Fibroblast of lung (primary cell): ENCODE results near the gene ABCB8. TPM values are rescaled to one million over a fixed set of nuclear protein-coding genes. Genes with fewer than 3 reads are reported as not detected.

Source experiments
- DNase-seq, 2 donors: peaks; one replicate each; pipeline versions ENCODE4 v3.0.0 to v3.0.0-alpha.2; 2010; ENCODE audit warnings: low read depth in 2 of 2
- H2AFZ ChIP-seq: 2 replicates; pipeline ENCODE4 v1.5.1; 2012; ENCODE audit warnings: low read length, control low read depth, inconsistent platforms
- H3K27ac ChIP-seq: 2 replicates; pipeline ENCODE4 v1.5.1; 2011; ENCODE audit warnings: low read length, control low read depth; ENCODE audit not compliant: insufficient read depth
- H3K27me3 ChIP-seq: 2 replicates; pipeline ENCODE4 v1.5.1; 2011; ENCODE audit warnings: mild to moderate bottlenecking, low read length; ENCODE audit not compliant: control insufficient read depth, insufficient read depth
- H3K36me3 ChIP-seq: 2 replicates; pipeline ENCODE4 v1.5.1; 2011; ENCODE audit warnings: low read length; ENCODE audit not compliant: control insufficient read depth, insufficient read depth
- H3K4me1 ChIP-seq: 2 replicates; pipeline ENCODE4 v1.5.1; 2011; ENCODE audit warnings: low read length; ENCODE audit not compliant: control insufficient read depth, insufficient read depth; ENCODE audit errors: extremely low read depth
- H3K4me2 ChIP-seq: 2 replicates; pipeline ENCODE4 v1.5.1; 2011; ENCODE audit warnings: low read length, control low read depth; ENCODE audit not compliant: insufficient read depth; ENCODE audit errors: extremely low read depth
- H3K4me3 ChIP-seq, 4 experiments: fragments of 200-600 bp in 1 of 4; sonication (generic) in 1 of 4; replicated peaks in 1 of 4; 2 replicates each; pipeline ENCODE4 v1.5.1; 2011 to 2016; ENCODE audit warnings: low read length in 4 of 4, low read depth in 3 of 4, mild to moderate bottlenecking in 3 of 4, control low read depth in 2 of 4, inconsistent platforms in 1 of 4, mixed read lengths in 1 of 4; ENCODE audit not compliant: insufficient read depth in 1 of 4; ENCODE audit errors: control extremely low read depth in 1 of 4
- H3K79me2 ChIP-seq: 2 replicates; pipeline ENCODE4 v1.5.1; 2012; ENCODE audit warnings: mild to moderate bottlenecking, low read length, inconsistent platforms; ENCODE audit not compliant: control insufficient read depth, insufficient read depth
- H3K9ac ChIP-seq: 2 replicates; pipeline ENCODE4 v1.5.1; 2011; ENCODE audit warnings: mild to moderate bottlenecking, low read length, control low read depth; ENCODE audit not compliant: insufficient read depth
- H3K9me3 ChIP-seq: 2 replicates; pipeline ENCODE4 v1.5.1; 2012; ENCODE audit warnings: low read depth, low read length; ENCODE audit not compliant: control insufficient read depth, insufficient read depth
- H4K20me1 ChIP-seq: 2 replicates; pipeline ENCODE4 v1.5.1; 2011; ENCODE audit warnings: low read length; ENCODE audit not compliant: control insufficient read depth, insufficient read depth; ENCODE audit errors: extremely low read depth
- EZH2 ChIP-seq: IDR thresholded peaks from 2 replicates; pipeline ENCODE4 v1.5.1; 2012; ENCODE audit warnings: low read length, control low read depth, mild to moderate bottlenecking; ENCODE audit errors: missing control alignments
- polyA plus RNA-seq, 2 donors: library from polyadenylated mRNA; depleted of rRNA in 1 of 2; stranded (reverse) in 1 of 2; unstranded in 1 of 2; fragments of >200 nt; gene quantifications; 2 replicates each; pipeline ENCODE4 v1.2.1, GENCODE V29; 2011 to 2012; ENCODE audit warnings: missing spikeins in 1 of 2
- total RNA-seq: library from RNA; depleted of rRNA; stranded (reverse); fragments of >200 nt; gene quantifications from 2 replicates; pipeline ENCODE4 v1.2.1, GENCODE V29; 2014
- TF ChIP-seq, protein P1 (sequence below), 2 donors: IDR thresholded peaks in 1 of 2; conservative IDR thresholded peaks in 1 of 2; 1 replicate in 1 of 2; 2 replicates in 1 of 2; pipeline ENCODE4 v1.5.1; 2011 to 2012; ENCODE audit warnings: low read length in 2 of 2, control low read depth in 1 of 2, inconsistent platforms in 1 of 2, low read depth in 1 of 2, mild to moderate bottlenecking in 1 of 2

The ABCB8 gene
- total and polyA plus RNA-seq, 2 donors (not counting 1 experiment from before 2014, with no cell fraction given): 12.1 to 20.0 TPM

DNA sequence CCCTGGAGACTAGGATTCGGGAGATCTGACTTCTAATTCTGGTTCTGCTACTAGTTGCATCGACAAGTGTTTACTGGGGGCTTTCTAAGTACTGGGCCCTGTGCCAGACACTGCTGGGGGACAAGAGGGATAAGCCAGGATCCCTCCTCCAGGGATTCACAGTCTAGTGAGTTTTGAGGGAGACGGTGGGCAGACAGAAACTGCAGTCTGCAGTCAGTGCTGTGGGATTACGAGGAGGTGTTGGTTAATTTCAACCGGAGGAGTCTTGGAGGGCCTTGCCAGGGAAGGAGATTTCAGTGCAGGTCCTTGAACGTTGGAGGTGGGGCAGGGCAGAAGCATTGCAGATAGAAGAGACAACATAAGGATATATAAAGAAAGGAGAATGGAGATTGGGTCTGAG lies 46.6 kb upstream of the ABCB8 start:
- H2AFZ ChIP-seq: no peak overlapping the region
- H3K27me3 ChIP-seq: peaks cover 34% of the 10 kb centered on the region
- no peak overlapping the region for H3K4me3 ChIP-seq
- no peak for DNase-seq
- H4K20me1 ChIP-seq: no peaks in the 10 kb centered on the region
- H3K36me3 ChIP-seq: no peaks in the 10 kb centered on the region
- no peak for TF ChIP-seq EZH2
- TF ChIP-seq, protein P1, sequence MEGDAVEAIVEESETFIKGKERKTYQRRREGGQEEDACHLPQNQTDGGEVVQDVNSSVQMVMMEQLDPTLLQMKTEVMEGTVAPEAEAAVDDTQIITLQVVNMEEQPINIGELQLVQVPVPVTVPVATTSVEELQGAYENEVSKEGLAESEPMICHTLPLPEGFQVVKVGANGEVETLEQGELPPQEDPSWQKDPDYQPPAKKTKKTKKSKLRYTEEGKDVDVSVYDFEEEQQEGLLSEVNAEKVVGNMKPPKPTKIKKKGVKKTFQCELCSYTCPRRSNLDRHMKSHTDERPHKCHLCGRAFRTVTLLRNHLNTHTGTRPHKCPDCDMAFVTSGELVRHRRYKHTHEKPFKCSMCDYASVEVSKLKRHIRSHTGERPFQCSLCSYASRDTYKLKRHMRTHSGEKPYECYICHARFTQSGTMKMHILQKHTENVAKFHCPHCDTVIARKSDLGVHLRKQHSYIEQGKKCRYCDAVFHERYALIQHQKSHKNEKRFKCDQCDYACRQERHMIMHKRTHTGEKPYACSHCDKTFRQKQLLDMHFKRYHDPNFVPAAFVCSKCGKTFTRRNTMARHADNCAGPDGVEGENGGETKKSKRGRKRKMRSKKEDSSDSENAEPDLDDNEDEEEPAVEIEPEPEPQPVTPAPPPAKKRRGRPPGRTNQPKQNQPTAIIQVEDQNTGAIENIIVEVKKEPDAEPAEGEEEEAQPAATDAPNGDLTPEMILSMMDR (conservative IDR thresholded peaks at IDR 0.05 in 1 of 2, IDR thresholded peaks at IDR 0.05 in 1 of 2; ENCODE audit: low read depth in 1 of 2, low read length in 2 of 2): no peak
- no peaks in the 10 kb centered on the region for H3K9me3 ChIP-seq
- no peak overlapping the region for H3K4me2 ChIP-seq
- H3K4me1 ChIP-seq: no peaks in the 10 kb centered on the region
- no peak overlapping the region for H3K9ac ChIP-seq
- no peaks in the 10 kb centered on the region for H3K79me2 ChIP-seq
- no peak overlapping the region for H3K27ac ChIP-seq

DNA sequence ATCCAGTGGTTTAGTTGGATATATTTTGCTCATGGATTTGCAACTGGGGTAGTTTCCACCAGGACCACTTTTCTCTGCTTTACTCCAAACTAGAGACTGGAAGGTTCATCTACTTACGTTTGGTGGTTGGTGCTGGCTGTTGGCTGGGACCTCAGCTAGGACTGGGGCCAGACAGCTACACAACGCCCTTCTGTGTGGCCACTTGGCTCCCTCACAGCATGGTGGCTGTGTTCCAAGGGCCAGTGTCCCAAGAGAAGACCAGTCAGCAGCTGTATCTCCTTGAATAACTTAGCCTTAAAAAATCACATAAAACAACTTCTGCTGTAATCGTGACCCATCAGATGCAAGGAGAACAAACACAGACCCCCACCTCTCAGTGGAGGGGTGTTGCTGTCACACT lies 45.9 kb upstream of the ABCB8 start:
- Histone ChIP-seq H2AFZ (no peak overlapping the region), H3K9me3 (no peaks in the 10 kb centered on the region), H3K36me3 (no peaks in the 10 kb centered on the region), H4K20me1 (no peaks in the 10 kb centered on the region), H3K4me1 (no peaks in the 10 kb centered on the region), H3K79me2 (no peaks in the 10 kb centered on the region), H3K27me3 (peaks cover 27% of the 10 kb centered on the region), H3K4me3 (no peak overlapping the region), H3K27ac (no peak overlapping the region), H3K4me2 (no peak overlapping the region), H3K9ac (no peak overlapping the region)
- TF ChIP-seq, protein P1 (conservative IDR thresholded peaks at IDR 0.05 in 1 of 2, IDR thresholded peaks at IDR 0.05 in 1 of 2; ENCODE audit: low read depth in 1 of 2, low read length in 2 of 2): no peak
- no peak for TF ChIP-seq EZH2
- DNase-seq: no peak

DNA sequence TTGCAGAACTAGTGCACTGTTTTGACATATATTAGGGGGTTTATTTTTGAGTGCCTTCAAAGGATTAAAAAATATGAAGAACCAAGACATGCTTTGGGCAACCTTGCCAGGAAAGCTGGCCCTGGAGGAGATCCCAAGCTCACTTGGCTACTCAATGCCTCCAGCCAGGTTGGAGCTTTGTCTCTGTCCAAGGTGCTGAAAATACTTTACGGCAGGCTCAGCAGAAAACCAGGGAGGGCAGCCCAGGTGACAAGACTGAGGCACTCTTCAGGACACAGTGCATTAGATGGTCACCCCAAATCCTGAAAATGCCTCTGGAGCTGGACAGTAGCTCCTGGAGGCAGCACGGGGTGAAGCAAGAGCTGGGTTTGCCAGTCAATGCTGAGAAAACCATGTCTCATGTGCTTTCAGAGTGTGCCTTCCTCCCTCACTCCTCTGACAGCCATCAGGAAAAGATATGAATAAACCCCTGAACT lies 44.3 kb upstream of the ABCB8 start:
- H3K27me3 ChIP-seq: peaks cover 19% of the 10 kb centered on the region
- peak in 1 of 2 donors; percentile 32 for DNase-seq
- no peaks in the 10 kb centered on the region for H3K4me1 ChIP-seq
- no peaks in the 10 kb centered on the region for H3K79me2 ChIP-seq
- H3K9me3 ChIP-seq: no peaks in the 10 kb centered on the region
- no peaks in the 10 kb centered on the region for H3K36me3 ChIP-seq
- no peak overlapping the region for H3K4me3 ChIP-seq
- H2AFZ ChIP-seq: no peak overlapping the region
- no peak overlapping the region for H3K9ac ChIP-seq
- no peak for TF ChIP-seq EZH2
- TF ChIP-seq, protein P1 (conservative IDR thresholded peaks at IDR 0.05 in 1 of 2, IDR thresholded peaks at IDR 0.05 in 1 of 2; ENCODE audit: low read depth in 1 of 2, low read length in 2 of 2): no peak
- no peaks in the 10 kb centered on the region for H4K20me1 ChIP-seq
- H3K27ac ChIP-seq: no peak overlapping the region
- no peak overlapping the region for H3K4me2 ChIP-seq
